HepG2 (cell line): ENCODE measurements around the gene TTC5.

Source experiments
- EZH2 ChIP-seq: conservative IDR thresholded peaks from 2 replicates; pipeline ENCODE4 v1.6.1; 2012; ENCODE audit warnings: mild to moderate bottlenecking, low read depth, low read length, moderate library complexity
- JUNB ChIP-seq: sonication (generic); formaldehyde crosslinking; IDR thresholded peaks from 2 replicates; pipeline ENCODE4 v1.8.0; 2022; ENCODE audit warnings: missing genetic modification reagents, mild to moderate bottlenecking, borderline replicate concordance
- MAFF ChIP-seq: IDR thresholded peaks from 2 replicates; pipeline ENCODE4 v1.6.1; 2011; ENCODE audit warnings: low read depth, low read length, improper control_type of control experiment
- NCOA2 ChIP-seq: sonication (generic); formaldehyde crosslinking; IDR thresholded peaks from 2 replicates; pipeline ENCODE4 v1.8.0; 2022; ENCODE audit warnings: inconsistent platforms
- POLR2A ChIP-seq, 2 experiments: IDR thresholded peaks; 2 replicates each; pipeline ENCODE4 v1.6.1; 2011; ENCODE audit warnings: low read depth in 2 of 2, low read length in 2 of 2, mild to moderate bottlenecking in 1 of 2, moderate library complexity in 1 of 2; ENCODE audit not compliant: insufficient read depth in 1 of 2
- SKI ChIP-seq: fragments of 450-650 bp; IDR thresholded peaks from one replicate; pipeline ENCODE4 v1.6.1; 2018; ENCODE audit warnings: mild to moderate bottlenecking; ENCODE audit not compliant: partially characterized antibody
- SMYD3 ChIP-seq: sonication (generic); formaldehyde crosslinking; IDR thresholded peaks from 2 replicates; pipeline ENCODE4 v1.8.1; 2023; ENCODE audit warnings: mild to moderate bottlenecking, missing genetic modification reagents
- ZNF510 ChIP-seq: sonication (generic); formaldehyde crosslinking; IDR thresholded peaks from 2 replicates; pipeline ENCODE4 v1.4.0; 2020; ENCODE audit warnings: low read depth, mild to moderate bottlenecking, missing genetic modification reagents
- ZSCAN30 ChIP-seq: sonication (generic); formaldehyde crosslinking; IDR thresholded peaks from 2 replicates; pipeline ENCODE4 v1.5.0; 2020; ENCODE audit warnings: mild to moderate bottlenecking, missing genetic modification reagents
- TF ChIP-seq, protein P1 (sequence below): IDR thresholded peaks from 2 replicates; pipeline ENCODE4 v1.6.1; 2016; ENCODE audit warnings: missing compliant biosample characterization, missing genetic modification reagents, borderline replicate concordance
- TF ChIP-seq, protein P2 (sequence below): sonication (generic); formaldehyde crosslinking; IDR thresholded peaks from 2 replicates; pipeline ENCODE4 v1.4.0; 2020; ENCODE audit warnings: missing genetic modification reagents
- TF ChIP-seq, protein P3 (sequence below): sonication (generic); formaldehyde crosslinking; IDR thresholded peaks from 2 replicates; pipeline ENCODE4 v1.5.0; 2020; ENCODE audit warnings: mild to moderate bottlenecking, missing genetic modification reagents, moderate library complexity
- TF ChIP-seq, protein P4 (sequence below), 2 experiments: sonication (generic) in 1 of 2; formaldehyde crosslinking in 1 of 2; IDR thresholded peaks; 2 replicates each; pipeline versions ENCODE4 v1.4.0 to v1.6.1; 2018 to 2020; ENCODE audit warnings: missing genetic modification reagents in 2 of 2, borderline replicate concordance in 1 of 2, low read depth in 1 of 2, mild to moderate bottlenecking in 1 of 2, missing biosample characterization in 1 of 2

DNA sequence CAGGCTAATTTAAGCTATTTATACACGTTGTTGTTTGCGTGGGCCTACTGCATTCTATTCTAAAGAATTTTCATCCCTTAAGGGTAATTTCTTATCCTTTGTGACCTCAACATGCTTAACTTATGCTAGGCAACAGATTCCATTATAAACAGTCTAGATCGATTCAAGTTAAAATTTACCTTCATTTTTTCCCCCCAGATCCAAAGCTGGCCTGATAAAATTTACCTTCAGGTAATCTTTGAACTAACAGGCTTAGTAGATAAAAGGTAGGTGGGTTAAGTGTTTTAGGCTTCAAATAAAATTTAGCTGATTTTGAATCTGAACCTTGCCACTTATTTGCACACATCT lies 27.7 kb upstream of the TTC5 start:
- TF ChIP-seq, protein P1, sequence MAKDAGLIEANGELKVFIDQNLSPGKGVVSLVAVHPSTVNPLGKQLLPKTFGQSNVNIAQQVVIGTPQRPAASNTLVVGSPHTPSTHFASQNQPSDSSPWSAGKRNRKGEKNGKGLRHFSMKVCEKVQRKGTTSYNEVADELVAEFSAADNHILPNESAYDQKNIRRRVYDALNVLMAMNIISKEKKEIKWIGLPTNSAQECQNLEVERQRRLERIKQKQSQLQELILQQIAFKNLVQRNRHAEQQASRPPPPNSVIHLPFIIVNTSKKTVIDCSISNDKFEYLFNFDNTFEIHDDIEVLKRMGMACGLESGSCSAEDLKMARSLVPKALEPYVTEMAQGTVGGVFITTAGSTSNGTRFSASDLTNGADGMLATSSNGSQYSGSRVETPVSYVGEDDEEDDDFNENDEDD (CRISPR knock-in tag), result no peak
- TF ChIP-seq EZH2, result no peak
- no peak for TF ChIP-seq SKI
- TF ChIP-seq, protein P2, sequence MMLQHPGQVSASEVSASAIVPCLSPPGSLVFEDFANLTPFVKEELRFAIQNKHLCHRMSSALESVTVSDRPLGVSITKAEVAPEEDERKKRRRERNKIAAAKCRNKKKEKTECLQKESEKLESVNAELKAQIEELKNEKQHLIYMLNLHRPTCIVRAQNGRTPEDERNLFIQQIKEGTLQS, result no peak
- TF ChIP-seq, protein P3, sequence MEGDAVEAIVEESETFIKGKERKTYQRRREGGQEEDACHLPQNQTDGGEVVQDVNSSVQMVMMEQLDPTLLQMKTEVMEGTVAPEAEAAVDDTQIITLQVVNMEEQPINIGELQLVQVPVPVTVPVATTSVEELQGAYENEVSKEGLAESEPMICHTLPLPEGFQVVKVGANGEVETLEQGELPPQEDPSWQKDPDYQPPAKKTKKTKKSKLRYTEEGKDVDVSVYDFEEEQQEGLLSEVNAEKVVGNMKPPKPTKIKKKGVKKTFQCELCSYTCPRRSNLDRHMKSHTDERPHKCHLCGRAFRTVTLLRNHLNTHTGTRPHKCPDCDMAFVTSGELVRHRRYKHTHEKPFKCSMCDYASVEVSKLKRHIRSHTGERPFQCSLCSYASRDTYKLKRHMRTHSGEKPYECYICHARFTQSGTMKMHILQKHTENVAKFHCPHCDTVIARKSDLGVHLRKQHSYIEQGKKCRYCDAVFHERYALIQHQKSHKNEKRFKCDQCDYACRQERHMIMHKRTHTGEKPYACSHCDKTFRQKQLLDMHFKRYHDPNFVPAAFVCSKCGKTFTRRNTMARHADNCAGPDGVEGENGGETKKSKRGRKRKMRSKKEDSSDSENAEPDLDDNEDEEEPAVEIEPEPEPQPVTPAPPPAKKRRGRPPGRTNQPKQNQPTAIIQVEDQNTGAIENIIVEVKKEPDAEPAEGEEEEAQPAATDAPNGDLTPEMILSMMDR (CRISPR knock-in tag), result no peak
- no peak for TF ChIP-seq ZNF510 (CRISPR knock-in tag)
- no peak for TF ChIP-seq MAFF
- TF ChIP-seq, protein P4, sequence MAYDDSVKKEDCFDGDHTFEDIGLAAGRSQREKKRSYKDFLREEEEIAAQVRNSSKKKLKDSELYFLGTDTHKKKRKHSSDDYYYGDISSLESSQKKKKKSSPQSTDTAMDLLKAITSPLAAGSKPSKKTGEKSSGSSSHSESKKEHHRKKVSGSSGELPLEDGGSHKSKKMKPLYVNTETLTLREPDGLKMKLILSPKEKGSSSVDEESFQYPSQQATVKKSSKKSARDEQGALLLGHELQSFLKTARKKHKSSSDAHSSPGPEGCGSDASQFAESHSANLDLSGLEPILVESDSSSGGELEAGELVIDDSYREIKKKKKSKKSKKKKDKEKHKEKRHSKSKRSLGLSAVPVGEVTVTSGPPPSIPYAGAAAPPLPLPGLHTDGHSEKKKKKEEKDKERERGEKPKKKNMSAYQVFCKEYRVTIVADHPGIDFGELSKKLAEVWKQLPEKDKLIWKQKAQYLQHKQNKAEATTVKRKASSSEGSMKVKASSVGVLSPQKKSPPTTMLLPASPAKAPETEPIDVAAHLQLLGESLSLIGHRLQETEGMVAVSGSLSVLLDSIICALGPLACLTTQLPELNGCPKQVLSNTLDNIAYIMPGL (CRISPR knock-in tag; IDR thresholded peaks at IDR 0.05; ENCODE audit: borderline replicate concordance in 1 of 2, low read depth in 1 of 2), result no peak
- TF ChIP-seq POLR2A (IDR thresholded peaks at IDR 0.05; ENCODE audit: insufficient read depth in 1 of 2, low read depth in 2 of 2, low read length in 2 of 2), result no peak
- TF ChIP-seq ZSCAN30 (CRISPR knock-in tag), result no peak
- TF ChIP-seq JUNB (CRISPR knock-in tag), result no peak
- no peak for TF ChIP-seq SMYD3 (CRISPR knock-in tag)
- no peak for TF ChIP-seq NCOA2 (CRISPR knock-in tag)
